Measurements from ENCODE around the gene PPHLN1. TPM values are rescaled to one million over a fixed set of nuclear protein-coding genes. Genes with fewer than 3 reads are reported as not detected.

Gene PPHLN1
- total RNA-seq, 1 donor from 2014 or later: 62.1 TPM

- Histone ChIP-seq H3K4me3 (ENCODE audit: low read depth, low read length) (no peak overlapping the region), H3K27me3 (ENCODE audit: control insufficient read depth, insufficient read depth, low read length) (no peaks in the 10 kb centered on the region), H3K36me3 (ENCODE audit: control insufficient read depth, insufficient read depth, low read length) (no peaks in the 10 kb centered on the region)
- TF ChIP-seq CTCF (IDR thresholded peaks at IDR 0.05; ENCODE audit: insufficient read depth, low read length, severe bottlenecking): no peak
- DNase-seq (ENCODE audit: low read depth): no peak
- no peak for FAIRE-seq
These were observed 152.0 kb downstream of the PPHLN1 start for GRCh38 chr12:42477941-42478340.

GRCh38 chr12:42481368-42481767 lies 155.4 kb downstream of the PPHLN1 start:
- TF ChIP-seq CTCF (IDR thresholded peaks at IDR 0.05; ENCODE audit: insufficient read depth, low read length, severe bottlenecking): no peak
- Histone ChIP-seq H3K4me3 (ENCODE audit: low read depth, low read length) (no peak overlapping the region), H3K36me3 (ENCODE audit: control insufficient read depth, insufficient read depth, low read length) (no peaks in the 10 kb centered on the region), H3K27me3 (ENCODE audit: control insufficient read depth, insufficient read depth, low read length) (no peaks in the 10 kb centered on the region)
- FAIRE-seq (no peak), DNase-seq (ENCODE audit: low read depth) (no peak)

GRCh38 chr12:42482041-42482747 lies 156.2 kb downstream of the PPHLN1 start:
- Histone ChIP-seq H3K27me3 (ENCODE audit: control insufficient read depth, insufficient read depth, low read length) (no peaks in the 10 kb centered on the region), H3K4me3 (ENCODE audit: low read depth, low read length) (peak overlapping the region; percentile 55), H3K36me3 (ENCODE audit: control insufficient read depth, insufficient read depth, low read length) (no peaks in the 10 kb centered on the region)
- FAIRE-seq: no peak
- DNase-seq (ENCODE audit: low read depth): peak; percentile 47
- no peak for TF ChIP-seq CTCF (IDR thresholded peaks at IDR 0.05; ENCODE audit: insufficient read depth, low read length, severe bottlenecking)

- Histone ChIP-seq H3K27me3 (ENCODE audit: control insufficient read depth, insufficient read depth, low read length) (no peaks in the 10 kb centered on the region), H3K36me3 (ENCODE audit: control insufficient read depth, insufficient read depth, low read length) (no peaks in the 10 kb centered on the region), H3K4me3 (ENCODE audit: low read depth, low read length) (peak overlapping the region; percentile 55)
- no peak for FAIRE-seq
- TF ChIP-seq CTCF (IDR thresholded peaks at IDR 0.05; ENCODE audit: insufficient read depth, low read length, severe bottlenecking): peak; percentile 92
- DNase-seq (ENCODE audit: low read depth): peak; percentile 12
These were observed 157.0 kb downstream of the PPHLN1 start for GRCh38 chr12:42482748-42483520.

GRCh38 chr12:42483521-42483790 lies 157.5 kb downstream of the PPHLN1 start:
- DNase-seq (ENCODE audit: low read depth): no peak
- H3K36me3 ChIP-seq (ENCODE audit: control insufficient read depth, insufficient read depth, low read length): no peaks in the 10 kb centered on the region
- no peak for FAIRE-seq

More at GRCh38 chr12:42483521-42483790, 157.5 kb downstream of the PPHLN1 start:
- Histone ChIP-seq H3K4me3 (ENCODE audit: low read depth, low read length) (peak overlapping the region; percentile 55), H3K27me3 (ENCODE audit: control insufficient read depth, insufficient read depth, low read length) (no peaks in the 10 kb centered on the region)
- no peak for TF ChIP-seq CTCF (IDR thresholded peaks at IDR 0.05; ENCODE audit: insufficient read depth, low read length, severe bottlenecking)
